ENCODE data around the gene PVALB. TPM values are rescaled to one million over a fixed set of nuclear protein-coding genes. Genes with fewer than 3 reads are reported as not detected.
A peak's percentile ranks its signal among the peaks of the same experiment; 100 is the strongest.

Gene PVALB
- total and polyA plus RNA-seq, 9 of the 15 experiments (the other 6 are each of a cell fraction or from before 2014, with no cell fraction given): not detected

DNA sequence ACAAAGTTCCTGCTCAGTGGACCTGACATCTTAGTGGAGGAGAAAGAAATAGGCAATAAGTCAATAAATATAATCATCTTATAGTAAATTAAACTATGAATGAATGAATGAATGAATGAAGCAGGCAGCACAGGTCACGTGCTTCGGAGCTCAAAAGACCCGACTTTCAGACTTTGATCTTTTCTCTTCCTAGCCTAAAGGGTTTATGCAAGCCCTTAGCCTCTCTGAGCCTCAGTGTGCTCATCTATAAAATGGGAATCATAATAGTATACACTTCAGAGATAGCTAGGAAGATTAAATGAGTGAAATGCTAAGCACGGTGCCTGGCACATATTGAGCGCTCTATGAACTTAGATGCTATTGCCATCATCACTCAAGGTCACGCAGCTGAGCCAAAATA lies 7.5 kb downstream of the PVALB start:
- H2AFZ ChIP-seq (ENCODE audit: low read depth, low read length): no peak overlapping the region
- H3K4me3 ChIP-seq: no peak overlapping the region
- WGBS (ENCODE audit: insufficient coverage, low coverage, missing lambda C conversion rate): 0% methylated on average over 6 of the region's 6 CpGs
- no peak overlapping the region for H3K9ac ChIP-seq (ENCODE audit: insufficient read depth in 1 of 2, low read depth in 2 of 2, low read length in 2 of 2)
- H3K27ac ChIP-seq (ENCODE audit: extremely low read depth, low read depth, low read length): no peak overlapping the region
- TF ChIP-seq ZNF41 (CRISPR knock-in tag; conservative IDR thresholded peaks at IDR 0.05): no peak
- TF ChIP-seq SIN3A (IDR thresholded peaks at IDR 0.05; ENCODE audit: borderline replicate concordance in 2 of 2, control insufficient read depth in 1 of 2, low read depth in 2 of 2, low read length in 2 of 2): no peak
- TF ChIP-seq CHD2 (IDR thresholded peaks at IDR 0.05; ENCODE audit: low read depth, low read length): no peak
- no peak for TF ChIP-seq ZNF324 (CRISPR knock-in tag; IDR thresholded peaks at IDR 0.05)
- TF ChIP-seq WHSC1 (IDR thresholded peaks at IDR 0.05; ENCODE audit: low read length): no peak
- TF ChIP-seq SAFB2 (IDR thresholded peaks at IDR 0.05; ENCODE audit: borderline replicate concordance, low read depth, low read length, severe bottlenecking): no peak
- no peak for TF ChIP-seq ZNF77 (CRISPR knock-in tag; IDR thresholded peaks at IDR 0.05)
- TF ChIP-seq TFE3 (CRISPR knock-in tag; IDR thresholded peaks at IDR 0.05): peak; percentile 28; the same call in 1 of the 2 replicates
- TF ChIP-seq RBM25 (IDR thresholded peaks at IDR 0.05; ENCODE audit: low read depth, low read length, severe bottlenecking): peak; percentile 48
- TF ChIP-seq ZNF444 (CRISPR knock-in tag; IDR thresholded peaks at IDR 0.05): no peak
- no peak for TF ChIP-seq ZNF431 (CRISPR knock-in tag; IDR thresholded peaks at IDR 0.05)
- no peak for TF ChIP-seq ZNF133 (CRISPR knock-in tag; IDR thresholded peaks at IDR 0.05)
- TF ChIP-seq ZNF75A (CRISPR knock-in tag; IDR thresholded peaks at IDR 0.05): no peak
- no peak for TF ChIP-seq ZBTB33 (CRISPR knock-in tag; IDR thresholded peaks at IDR 0.05)
- TF ChIP-seq RUNX1 (IDR thresholded peaks at IDR 0.05; ENCODE audit: low read depth): no peak
- ChIA-PET POLR2A (interaction anchor here (0.5 kb wide), 1 partner anchor 44 kb away, joined by 4 read pairs; no protein-coding TSS in a partner anchor), CTCF (ENCODE audit: low intra/inter-chr PET ratio) (no interaction called here)
- BruUV-seq (replicated peaks): no TSS peak
- DNase-seq (ENCODE audit: extremely low read depth in 1 of 4, low spot score in 3 of 4) (no peak), FAIRE-seq (no peak), ATAC-seq (no peak)
- H3K9me1 ChIP-seq (ENCODE audit: control insufficient read depth, insufficient read depth, low read length): no peaks in the 10 kb centered on the region
- H3K79me2 ChIP-seq (ENCODE audit: control insufficient read depth, insufficient read depth, low read length): no peaks in the 10 kb centered on the region
- no peaks in the 10 kb centered on the region for H3K36me3 ChIP-seq (ENCODE audit: control insufficient read depth, insufficient read depth, low read length)
- intact Hi-C loops (cut with micrococcal nuclease): no loop called here
- H3K4me2 ChIP-seq (ENCODE audit: insufficient read depth, low read length): no peak overlapping the region
- in situ Hi-C loops (cut with MboI): no loop called here
- H3K9me3 ChIP-seq (replicated peaks; ENCODE audit: control insufficient read depth, insufficient read depth, low read depth, low read length): no peaks in the 10 kb centered on the region
- H4K20me1 ChIP-seq (replicated peaks; ENCODE audit: control insufficient read depth, insufficient read depth, low read length): no peaks in the 10 kb centered on the region; the same call in 1 of the 2 replicates
- no peaks in the 10 kb centered on the region for H3K4me1 ChIP-seq (replicated peaks in 1 of 2; ENCODE audit: control insufficient read depth in 2 of 2, insufficient read depth in 2 of 2, low read length in 2 of 2)
- peaks cover 7 to 35% of the 10 kb centered on the region in 2 experiments; a peak in 3 of 5 replicates for H3K27me3 ChIP-seq (ENCODE audit: control insufficient read depth in 2 of 2, insufficient read depth in 2 of 2, low read length in 2 of 2)

Data from K562 (cell line).